Stimulated activated CD4-positive, alpha-beta T cell treated with anti-CD3 and anti-CD28 coated beads, Interleukin-2, amount 100 ng/mL, for 48 hours (primary cell): ENCODE measurements around the gene GABPB1.

ENCODE experiments used
- DNase-seq, 2 donors: peaks; one replicate each; pipeline ENCODE4 v3.0.0-alpha.2; 2020

Gene GABPB1

DNA sequence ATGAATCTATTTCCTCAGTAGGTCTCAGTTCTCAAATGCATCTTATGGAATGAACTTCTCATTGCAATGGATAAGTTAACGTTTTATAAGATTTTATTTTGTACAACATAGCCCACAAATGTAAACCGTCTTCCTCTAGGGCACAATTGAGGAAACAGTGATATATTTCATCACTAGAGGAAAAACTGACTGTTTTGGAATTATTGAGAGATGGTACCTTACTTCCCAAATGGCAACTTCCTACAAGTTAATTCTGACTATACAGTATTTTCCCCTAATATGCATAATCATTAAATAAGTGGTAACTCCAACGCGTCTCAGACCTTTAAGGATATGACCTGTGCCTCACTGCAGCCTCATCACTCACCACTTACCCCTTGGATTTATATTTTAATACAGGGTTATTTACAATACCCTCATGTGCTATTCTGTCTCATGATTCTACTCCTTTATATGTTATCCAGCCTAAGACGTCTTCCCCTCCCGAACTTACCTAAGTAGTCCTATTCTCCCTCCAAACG is 13.3 kb downstream of the GABPB1 start:
- DNase-seq: no peak

DNA sequence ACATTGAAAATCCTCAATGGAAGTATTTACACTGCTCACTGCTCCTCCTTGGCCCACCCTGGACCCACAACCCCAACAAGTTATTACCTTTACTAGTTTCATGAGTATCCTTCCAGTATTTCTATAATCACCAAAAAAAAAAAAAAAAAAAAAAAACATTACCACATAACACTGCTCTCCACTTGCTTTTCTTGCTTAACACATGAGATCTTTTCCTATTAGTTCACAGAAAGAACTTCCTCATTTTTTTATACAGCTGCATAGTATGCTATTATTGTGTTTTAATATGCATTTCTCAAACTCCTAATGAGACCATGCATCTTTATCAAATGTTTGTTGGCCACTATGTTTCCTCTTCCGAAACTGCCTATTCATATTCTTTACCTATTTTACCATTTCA is 14.6 kb downstream of the GABPB1 start:
- no peak for DNase-seq

DNA sequence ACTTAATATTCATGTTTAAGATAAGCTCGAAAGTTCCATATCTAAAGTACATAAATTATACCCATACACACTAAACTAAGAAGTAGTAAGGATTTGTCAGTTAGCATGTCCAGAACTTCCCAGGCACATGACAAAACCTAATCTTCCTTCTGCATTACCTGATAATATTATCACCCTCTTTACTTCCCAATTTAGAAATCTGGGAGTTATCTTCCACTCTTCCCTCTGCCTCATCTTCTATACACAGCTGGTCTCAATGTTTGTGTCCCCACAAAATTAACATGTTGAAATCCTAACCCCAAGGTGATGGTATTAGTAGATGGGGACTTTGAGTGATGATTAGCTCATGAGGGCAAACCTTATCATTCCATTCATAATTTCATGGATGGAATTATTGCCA is 15.3 kb downstream of the GABPB1 start:
- no peak for DNase-seq

DNA sequence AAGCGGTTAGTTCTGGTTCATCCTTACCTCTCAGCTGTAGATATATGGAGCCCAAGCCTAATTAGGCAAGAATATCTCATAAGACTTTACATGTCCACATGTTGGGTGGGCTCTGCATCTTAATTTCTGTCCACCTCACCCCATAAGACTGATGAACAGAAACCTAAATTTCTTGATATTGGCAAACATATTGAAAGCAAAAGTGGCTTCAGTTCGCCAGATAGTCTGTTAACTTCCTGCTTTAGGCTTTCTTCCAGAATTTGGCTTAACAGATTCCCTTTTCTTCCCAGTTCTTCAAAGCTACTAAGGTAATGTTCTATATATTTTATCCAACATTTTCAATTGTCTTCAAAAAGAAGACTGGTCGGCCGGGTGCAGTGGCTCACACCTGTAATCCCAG is 19.7 kb downstream of the GABPB1 start:
- DNase-seq: no peak

DNA sequence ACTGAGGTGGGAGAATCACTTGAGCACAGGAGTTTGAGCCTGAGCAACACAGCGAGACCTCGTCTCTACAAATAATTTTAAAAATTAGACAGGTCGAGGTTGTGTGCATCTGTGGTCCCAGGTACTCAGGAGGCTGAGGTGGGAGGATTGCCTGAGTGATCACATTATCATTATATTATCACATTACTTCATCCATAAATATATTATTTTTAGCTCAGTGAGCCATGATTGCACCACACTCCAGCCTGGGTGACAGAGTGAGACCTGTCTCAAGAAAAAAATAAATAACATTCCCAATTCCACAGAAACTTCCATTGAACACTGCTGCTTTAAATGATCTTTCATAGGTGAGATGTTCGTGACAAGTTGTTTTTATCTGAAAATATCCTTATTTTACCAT is 21.8 kb downstream of the GABPB1 start:
- no peak for DNase-seq

DNA sequence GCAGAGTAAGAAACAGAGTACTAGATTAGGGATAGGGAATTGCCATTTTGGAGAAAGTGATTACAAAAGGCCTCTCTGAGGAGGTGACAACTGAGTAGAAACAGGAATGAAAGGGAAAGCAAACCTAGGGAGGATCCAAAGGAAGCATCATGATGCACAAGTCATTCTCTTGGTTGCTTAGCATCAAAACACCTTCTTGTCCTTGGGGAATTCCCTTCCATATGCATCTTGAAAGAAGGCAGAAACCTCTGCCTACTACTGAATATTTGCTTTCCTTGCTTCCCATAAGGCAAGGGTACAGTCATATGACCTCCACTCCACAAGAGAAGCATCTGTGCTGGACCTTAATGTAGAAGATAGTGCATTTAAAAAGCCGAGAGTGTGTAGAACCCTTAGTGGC is 24.1 kb downstream of the GABPB1 start:
- no peak for DNase-seq

DNA sequence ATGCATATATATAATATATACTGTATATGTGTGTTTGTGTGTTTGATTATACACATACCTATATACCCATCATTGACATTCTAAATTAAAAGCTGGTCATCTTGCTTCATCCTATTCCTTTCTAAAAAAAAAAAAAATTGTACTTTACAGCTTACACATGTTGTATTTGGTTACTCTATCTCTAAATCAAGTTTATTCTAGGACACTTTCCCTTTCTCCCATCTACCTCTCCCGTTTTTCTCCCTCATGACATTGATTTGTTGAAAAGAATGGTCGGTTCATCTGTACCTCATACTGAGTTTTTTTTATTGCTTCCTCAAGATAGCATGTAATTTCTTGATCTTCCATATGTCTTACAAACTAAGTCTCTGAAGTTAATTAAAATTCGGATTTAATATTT is 26.9 kb downstream of the GABPB1 start:
- no peak for DNase-seq

DNA sequence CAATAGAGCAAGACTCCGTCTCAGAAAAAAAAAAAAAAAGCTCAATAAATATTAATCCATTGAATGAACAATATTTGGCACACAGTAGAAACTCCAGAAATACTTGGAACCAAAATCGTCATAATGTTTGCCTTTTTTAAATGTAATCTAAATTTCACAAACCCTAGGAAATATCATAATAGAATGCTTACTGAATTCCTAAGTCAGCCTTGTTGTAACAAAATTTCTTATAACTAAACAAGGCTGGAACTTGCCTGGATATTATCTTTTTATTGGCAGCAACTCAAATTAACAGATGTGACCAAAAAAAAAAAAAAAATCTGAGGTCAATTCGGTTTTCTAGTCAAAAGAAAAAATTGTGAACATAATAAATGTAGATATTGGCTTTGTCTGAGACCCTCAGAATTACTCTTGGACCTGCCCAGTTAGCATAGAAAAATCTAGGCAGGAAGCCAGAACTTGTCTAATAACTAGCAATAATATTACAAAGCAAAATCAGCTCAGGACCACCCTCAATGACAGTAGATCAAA is 33.3 kb downstream of the GABPB1 start:
- no peak for DNase-seq

DNA sequence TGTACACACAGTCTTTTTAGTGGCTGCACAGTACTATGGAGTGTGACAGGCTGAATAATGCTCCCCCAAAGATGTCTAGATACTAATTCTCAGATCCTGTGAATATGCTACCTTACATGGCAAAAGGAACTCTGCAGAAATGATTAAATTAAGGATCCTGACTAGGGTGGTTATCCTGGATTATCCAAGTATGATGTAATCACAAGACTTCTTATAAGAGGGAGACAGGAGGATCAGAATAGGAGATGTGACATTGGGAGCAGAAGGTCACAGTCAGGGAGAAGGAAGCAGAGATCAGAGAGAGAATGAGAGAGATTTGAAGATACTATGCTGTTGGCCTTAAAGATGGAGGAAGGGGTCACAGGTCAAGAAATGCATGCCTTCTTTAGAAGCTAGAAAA is 34.5 kb downstream of the GABPB1 start:
- DNase-seq: no peak

DNA sequence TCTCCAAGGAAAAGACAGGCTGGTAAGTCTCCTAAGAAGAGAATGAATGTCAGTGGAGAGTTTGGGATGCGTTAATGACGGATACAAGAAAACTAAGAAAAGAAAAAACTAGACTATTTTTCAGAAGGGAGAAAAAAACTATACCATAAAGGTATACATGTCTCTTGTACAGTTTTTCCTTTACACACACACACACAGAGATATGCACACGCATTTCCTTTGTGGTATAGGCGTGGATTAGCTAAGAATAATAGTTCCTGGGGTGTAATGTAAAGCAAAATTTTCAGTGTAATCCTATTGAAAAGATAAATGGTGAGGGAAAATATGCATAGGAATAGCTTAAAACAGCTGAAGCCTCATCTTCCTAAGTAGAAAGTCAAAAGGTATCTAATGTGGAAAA is 36.3 kb downstream of the GABPB1 start:
- no peak for DNase-seq

DNA sequence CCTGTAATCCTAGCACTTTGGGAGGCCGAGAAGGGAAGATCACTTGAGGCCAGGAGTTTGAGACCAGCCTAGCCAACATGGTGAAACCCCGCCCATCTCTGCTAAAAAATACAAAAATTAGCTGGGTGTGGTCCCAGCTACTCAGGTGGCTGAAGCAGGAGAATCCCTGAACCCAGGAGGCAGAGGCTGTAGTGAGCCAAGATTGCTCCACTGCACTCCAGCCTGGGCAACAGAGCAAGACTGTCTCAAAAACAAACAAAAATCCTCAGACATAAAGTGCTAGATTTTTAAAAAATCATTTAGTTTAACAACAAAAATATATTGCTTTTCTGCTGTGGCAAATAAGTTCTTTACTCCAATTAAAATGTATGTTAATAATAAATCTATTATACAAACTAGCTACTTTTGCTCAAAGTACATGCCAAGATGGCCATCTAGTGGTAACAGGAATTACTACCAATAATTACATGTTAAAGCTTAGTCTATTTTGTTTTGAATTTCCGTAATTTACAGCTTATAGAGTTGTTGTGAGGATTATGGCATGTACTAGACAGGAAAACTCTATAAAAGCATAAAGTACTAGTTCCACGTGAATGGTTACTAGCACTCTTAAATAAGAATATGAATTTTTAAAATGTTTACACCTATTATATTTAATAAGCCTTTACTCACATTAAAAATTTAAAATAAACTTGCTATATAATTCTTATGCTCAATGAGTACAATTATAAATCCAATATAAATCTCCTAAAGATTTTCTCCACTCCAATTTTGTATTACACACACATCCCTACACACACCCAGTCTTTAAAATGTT is 39.0 kb downstream of the GABPB1 start:
- no peak for DNase-seq

DNA sequence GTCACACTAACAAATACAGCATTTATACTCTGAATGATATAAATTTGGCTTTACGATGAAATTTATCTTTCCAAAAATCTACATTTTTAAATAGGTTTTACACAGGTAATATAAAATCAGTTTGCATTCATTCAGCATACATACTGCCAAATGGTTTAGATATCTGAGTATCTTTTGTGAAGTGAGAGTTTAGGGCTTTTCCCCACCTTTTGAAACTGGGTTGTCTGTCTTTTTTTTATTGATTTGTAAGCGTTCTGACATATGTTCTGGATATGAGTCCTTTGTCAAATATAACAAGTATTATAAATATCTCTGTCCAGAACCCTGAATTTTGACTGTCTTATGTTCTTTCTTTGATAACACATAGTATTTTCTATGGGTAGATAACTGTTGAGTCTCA is 42.4 kb downstream of the GABPB1 start:
- DNase-seq: no peak

DNA sequence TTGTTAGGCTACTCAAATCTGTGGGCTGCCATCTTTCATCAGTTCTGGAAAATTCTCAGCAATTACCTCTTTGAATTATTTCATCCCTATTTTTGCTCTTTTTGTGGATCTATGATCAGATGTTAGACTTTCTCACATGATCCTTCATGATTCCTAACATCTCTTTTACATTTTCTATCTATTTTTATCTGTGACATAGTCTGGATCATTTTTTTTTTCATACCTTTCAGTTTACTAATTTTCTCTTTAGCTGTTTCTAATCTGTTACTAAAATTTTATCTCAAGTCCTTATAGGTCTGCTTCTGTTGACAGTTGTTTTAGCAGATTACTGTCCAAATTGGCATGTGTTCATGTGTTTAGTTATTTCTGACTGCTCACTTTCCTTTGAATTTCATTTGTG is 47.2 kb downstream of the GABPB1 start:
- no peak for DNase-seq

DNA sequence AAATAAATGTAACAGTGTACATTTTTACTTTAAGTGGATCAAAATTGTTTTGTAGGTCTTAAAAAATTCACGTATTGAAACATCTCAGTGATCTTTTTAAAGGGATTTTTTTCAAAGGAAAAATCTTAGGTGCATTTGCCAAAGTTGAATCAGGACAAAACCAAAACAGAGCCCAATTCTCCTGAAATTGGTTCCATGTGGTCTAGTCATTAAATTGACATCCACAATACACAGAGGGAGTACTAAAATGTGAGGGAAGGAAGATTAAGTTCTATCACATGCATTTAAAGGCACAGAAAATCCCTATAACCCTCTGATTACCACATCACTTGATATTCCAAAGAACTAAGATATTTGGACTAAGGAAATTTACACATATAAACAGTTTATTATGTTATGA is 50.2 kb downstream of the GABPB1 start:
- DNase-seq: no peak

DNA sequence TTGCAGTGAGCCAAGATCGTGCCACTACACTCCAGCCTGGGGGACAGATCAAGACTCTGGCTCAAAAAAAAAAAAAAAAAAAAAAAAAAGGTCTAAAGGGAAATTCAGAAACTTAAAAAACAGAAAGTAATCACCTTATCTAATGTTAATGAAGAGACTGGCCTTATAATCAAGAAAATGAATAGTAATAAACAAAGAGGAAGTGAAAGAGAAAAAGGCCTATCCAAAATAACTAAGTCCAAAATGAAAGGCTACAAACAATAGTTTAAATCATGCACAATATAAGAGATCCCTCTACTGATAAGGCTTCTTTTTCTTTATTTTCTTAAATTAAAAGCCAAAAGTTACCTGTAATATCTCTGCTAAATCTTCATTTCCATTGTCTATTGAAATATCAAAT is 52.4 kb downstream of the GABPB1 start:
- DNase-seq: no peak

DNA sequence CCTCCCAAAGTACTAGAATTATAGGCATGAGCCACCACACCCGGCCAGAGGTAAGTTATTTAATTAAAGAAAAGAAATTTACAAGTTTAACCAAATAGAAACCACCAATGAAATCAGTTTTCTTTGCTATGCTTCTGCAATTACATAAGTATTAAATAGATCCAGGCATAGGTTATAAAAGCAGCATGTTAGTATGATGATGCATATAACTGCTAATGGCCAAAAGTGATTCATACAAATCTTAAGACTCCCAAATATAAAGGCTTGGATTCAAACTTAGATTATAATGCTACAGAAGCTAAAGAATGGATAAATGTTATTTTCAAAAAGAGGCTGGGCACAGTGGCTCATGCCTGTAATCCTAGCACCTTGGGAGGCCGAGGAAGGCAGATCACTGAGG is 56.7 kb downstream of the GABPB1 start:
- DNase-seq: no peak

DNA sequence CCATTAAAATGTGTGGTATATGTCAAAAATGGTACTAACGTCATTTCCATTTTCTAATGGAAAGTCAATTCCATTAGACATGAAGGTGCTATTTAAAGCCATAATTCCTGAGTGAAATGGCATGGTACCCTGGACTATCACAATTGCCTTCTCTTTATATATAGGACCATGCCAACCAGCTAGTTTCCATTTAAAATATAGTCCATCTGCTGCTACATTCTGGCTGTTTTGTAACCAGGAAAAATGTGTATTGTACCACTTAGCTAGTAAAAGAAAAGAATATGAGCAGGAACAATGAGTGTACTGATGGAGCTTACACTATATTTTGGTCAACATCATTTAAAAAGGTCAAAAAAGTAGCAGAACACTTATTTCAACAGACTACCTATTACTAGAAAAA is 59.0 kb downstream of the GABPB1 start:
- DNase-seq: no peak

DNA sequence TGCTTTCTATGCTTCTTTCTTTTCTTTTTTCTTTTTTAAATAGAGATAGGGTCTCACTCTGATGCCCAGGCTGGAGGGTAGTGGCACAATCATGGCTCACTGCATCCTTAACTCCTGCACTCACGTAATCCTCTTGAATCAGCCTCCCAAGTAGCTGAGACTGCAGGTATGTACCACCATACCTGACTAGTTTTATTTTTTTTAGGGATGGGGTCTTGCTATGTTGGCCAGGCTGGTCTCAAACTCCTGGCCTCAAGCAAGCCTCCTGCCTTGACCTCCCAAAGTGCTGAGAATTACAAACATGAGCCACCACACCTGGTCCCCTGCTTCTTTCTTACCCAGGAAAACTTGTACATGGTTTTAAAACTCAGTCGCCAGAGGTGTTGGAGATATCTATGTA is 65.2 kb downstream of the GABPB1 start:
- DNase-seq: no peak

DNA sequence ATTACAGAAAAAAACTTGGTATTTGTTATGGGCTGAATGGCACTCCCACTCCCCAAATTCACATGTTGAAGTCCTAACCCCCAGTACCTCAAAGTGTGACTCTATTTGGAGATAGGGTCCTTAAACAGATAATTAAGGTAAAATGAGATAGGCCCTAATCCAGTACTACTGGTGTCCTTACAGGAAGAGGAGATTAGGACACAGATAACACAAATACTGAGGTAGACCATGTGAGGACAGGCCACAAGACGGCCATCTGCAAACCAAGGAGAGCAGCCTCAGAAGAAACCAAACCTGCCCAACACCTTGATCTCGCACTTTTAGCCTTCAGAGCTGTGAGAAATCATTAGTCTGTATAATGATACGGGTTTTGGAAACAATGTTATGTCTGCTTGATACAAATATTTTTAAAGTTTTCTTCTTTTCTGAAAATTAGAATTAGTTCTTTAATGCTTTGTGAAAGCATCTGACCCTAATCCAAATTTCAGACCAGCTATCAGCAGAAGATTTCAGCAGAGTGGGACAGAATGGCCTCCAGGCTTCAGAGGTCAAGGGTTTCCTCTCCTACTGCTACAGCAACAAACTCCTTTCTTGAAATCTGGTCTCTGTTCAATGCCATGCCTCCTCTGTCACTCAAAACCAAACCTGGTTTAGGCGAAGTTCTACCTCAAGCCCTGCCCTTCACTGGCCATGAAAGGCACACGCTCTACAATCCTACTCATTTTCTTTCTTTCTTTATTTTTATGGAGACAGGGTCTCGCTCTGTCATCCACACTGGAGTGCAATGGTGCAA is 67.5 kb downstream of the GABPB1 start:
- DNase-seq: no peak

DNA sequence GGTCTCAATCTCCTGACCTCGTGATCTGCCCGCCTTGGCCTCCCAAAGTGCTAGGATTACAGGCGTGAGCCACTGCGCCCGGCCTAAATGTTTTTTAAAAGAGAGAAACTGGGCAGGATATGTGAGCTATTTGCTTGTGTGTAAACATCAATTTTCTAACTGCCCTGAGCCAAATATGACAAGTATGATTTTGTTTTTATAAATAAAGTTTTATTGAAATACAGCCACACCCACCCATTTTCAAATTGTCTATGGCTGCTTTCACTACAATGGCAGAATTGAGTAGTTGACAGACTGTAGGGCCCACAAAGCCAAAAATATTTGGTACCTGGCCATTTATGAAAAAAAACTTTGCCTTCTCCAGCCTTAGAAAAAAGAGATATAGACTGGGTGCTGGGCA is 73.6 kb downstream of the GABPB1 start:
- no peak for DNase-seq

DNA sequence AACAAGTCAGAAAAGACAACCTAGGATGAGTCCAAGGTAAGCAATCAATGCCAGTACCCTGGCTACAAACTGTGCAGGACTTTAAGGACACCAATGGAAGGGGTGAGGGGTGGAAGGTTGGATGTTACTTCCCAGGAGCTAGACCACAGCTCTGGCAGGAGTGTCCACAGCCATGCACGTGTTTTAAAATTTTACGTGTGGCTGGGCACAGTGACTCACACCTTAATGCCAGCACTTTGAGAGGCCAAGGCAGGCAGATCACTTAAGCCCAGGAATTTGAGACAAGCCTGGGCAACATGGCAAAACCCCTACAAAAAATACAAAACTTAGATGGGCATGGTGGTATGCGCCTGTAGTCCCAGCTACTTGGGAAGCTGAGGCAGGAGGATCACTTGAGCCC is 74.7 kb downstream of the GABPB1 start:
- no peak for DNase-seq

DNA sequence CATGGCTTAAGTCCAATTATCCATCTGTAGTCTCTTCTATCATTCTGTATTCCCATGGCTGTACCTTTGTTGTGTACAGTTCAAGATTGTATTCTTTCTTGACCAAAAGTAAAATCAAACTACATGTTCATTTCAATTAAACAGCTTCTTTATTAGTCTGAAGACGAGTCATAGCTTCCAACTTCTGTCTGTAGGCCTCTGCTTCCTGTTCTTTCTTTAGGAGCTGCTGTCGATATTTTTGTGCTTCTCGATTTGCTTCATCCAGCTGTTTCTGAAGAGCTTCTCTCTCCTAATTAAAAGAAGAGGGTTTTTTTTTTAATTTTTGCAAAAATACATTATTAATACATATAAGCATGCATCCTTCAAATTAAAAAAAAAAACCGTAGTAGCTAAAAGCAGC is 76.5 kb downstream of the GABPB1 start:
- DNase-seq: no peak

DNA sequence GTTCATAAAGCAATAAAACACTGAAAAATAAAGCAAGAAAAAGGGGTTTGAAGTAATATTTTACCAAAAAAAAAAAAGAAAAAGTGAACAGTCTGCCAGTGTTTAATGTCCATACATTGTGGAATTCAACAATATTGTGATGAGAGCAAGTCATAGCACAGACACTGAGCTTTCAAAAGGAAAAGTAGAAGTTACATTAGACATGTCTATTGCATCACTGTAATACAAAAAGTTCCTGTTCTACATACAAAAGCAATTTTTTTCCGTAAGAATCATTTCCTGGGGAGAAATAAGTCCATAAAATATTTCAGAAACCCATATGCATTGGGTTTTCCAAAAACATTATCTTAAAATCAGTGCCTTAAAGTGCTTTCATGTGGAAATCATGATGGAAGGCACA is 77.6 kb downstream of the GABPB1 start:
- no peak for DNase-seq

DNA sequence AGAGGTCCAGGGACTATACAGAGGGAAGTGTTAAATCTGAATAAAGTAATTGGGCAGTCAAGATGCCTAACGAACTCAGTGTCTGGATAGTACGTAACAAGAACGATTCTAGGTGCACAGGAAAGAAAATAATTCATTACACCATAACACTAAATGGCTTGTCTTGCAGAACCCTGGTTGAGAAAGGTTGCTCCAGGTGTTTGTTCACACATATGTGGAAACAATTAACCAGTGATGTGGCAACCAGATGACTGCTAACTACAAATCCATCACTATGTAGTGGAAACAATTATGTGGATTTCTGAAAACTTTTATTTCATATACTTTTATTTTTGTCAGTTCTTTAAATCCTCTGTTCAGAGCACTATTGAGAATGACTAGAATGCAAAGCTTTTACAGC is 79.1 kb downstream of the GABPB1 start:
- no peak for DNase-seq
